GM21360 (cell line): ENCODE data around the gene ELL2.

Source experiments
- ATAC-seq: cut with Tn5 transposase; IDR thresholded peaks from one replicate; pipeline ENCODE4 v1.9.1; 2021; ENCODE audit warnings: mild to moderate bottlenecking, moderate library complexity; ENCODE audit not compliant: unreplicated experiment

The ELL2 gene

GRCh38 chr5:95956900-95957293 is 4.8 kb downstream of the ELL2 start:
- no peak for ATAC-seq

GRCh38 chr5:95956021-95956899 is 5.4 kb downstream of the ELL2 start:
- no peak for ATAC-seq

GRCh38 chr5:95954716-95955115 is 6.9 kb downstream of the ELL2 start:
- ATAC-seq: no peak

GRCh38 chr5:95953021-95953702 is 8.5 kb downstream of the ELL2 start:
- ATAC-seq: no peak

GRCh38 chr5:95951916-95952315 is 9.7 kb downstream of the ELL2 start:
- no peak for ATAC-seq

- ATAC-seq: peak; percentile 56
These were observed 11.8 kb downstream of the ELL2 start for GRCh38 chr5:95949810-95950209.

GRCh38 chr5:95948631-95949030 is 13.0 kb downstream of the ELL2 start:
- ATAC-seq: no peak

GRCh38 chr5:95946451-95946850 is 15.2 kb downstream of the ELL2 start:
- ATAC-seq: no peak

- no peak for ATAC-seq
These were observed 18.7 kb downstream of the ELL2 start for GRCh38 chr5:95942968-95943367.

- ATAC-seq: no peak
These were observed 19.2 kb downstream of the ELL2 start for GRCh38 chr5:95942414-95942813.

GRCh38 chr5:95941756-95942155 is 19.9 kb downstream of the ELL2 start:
- no peak for ATAC-seq

GRCh38 chr5:95940758-95941682 is 20.6 kb downstream of the ELL2 start:
- no peak for ATAC-seq

GRCh38 chr5:95939465-95939864 is 22.2 kb downstream of the ELL2 start:
- ATAC-seq: no peak

GRCh38 chr5:95938766-95939165 is 22.9 kb downstream of the ELL2 start:
- no peak for ATAC-seq

- no peak for ATAC-seq
These were observed 23.3 kb downstream of the ELL2 start for GRCh38 chr5:95938347-95938746.

GRCh38 chr5:95937607-95938152 is 24.0 kb downstream of the ELL2 start:
- no peak for ATAC-seq

- no peak for ATAC-seq
These were observed 24.7 kb downstream of the ELL2 start for GRCh38 chr5:95936812-95937397.

GRCh38 chr5:95935553-95936100 is 26.0 kb downstream of the ELL2 start:
- ATAC-seq: no peak

GRCh38 chr5:95934207-95934804 is 27.3 kb downstream of the ELL2 start:
- no peak for ATAC-seq

GRCh38 chr5:95932941-95933340 is 28.7 kb downstream of the ELL2 start:
- ATAC-seq: no peak
